HPDE6-E6E7 (cell line): ENCODE data around the gene CACNA1B.
"Not testable (repeated sequence)": the region's sequence is repeated elsewhere in the genome, so short reads cannot be mapped to it uniquely, and the experiment has no call there.

ENCODE experiments used
- DNase-seq: peaks from one replicate; pipeline ENCODE4 v3.0.0; 2011; ENCODE audit warnings: missing footprints; ENCODE audit errors: extremely low spot score

Gene CACNA1B

DNA sequence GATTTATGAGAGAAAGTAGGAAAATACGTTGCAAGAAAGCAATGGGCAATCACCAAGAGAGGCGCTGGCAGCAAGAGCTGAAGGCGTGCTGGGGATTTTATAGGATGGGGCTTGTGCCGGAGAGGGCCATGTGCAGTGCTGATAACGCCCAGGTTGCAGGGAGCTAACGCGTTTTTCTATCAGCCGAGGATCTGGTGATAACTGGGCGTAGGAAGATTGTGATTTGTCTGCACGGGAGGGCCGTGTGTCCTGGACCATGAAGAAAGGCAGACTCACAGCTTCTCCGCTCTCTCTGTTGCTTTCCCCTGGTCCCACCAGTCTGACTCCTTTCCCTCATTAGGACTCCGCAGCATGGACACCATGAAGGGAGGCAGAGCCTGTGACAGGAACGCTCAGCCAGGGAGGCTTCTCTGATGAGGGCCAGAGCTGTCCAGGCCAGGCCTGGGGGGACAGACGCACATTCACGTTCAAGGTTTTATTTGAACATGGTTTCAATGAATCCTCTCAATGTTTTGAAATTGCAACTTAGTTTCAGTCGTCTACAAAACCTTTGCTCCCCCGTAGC, 11.9 kb upstream of the CACNA1B start:
- no peak for DNase-seq

DNA sequence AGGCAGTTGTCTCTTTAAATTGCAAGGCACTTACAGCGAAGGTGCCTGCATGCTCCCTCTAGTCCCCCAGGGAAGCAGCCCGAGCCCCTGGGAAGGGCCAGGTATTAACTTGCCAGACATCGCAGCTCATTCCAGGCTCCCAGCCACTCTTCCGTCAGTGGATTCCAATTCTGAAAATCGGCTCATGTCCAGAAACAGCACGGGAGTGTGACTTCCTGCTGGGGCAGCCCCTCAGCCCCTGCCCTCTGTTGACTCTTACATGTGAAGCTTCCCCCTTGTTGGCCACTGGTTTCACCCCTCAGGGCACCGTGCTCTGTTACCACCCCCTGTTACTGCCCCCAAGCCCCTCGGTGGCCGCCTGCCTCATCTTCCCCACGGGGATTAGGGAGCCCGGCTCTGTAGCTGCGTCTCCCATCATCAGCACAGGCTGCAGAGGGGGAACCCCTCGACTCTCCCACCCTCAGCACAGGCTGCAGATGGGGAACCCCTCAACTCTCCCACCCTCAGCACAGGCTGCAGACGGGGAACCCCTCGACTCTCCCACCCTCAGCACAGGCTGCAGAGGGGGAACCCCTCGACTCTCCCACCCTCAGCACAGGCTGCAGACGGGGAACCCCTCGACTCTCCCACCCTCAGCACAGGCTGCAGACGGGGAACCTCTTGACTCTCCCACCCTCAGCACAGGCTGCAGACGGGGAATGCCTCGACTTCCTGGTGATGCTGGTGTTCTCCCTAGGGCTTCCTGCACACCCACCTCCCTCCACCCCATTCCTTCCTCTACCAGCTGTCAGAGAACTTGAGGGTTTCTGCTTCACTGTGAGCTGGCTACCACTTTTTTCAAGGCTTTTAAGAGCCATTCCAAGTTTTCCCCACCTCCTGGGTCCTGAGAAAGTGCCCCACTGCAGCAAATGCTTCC, 11.1 kb upstream of the CACNA1B start:
- DNase-seq: no peak

DNA sequence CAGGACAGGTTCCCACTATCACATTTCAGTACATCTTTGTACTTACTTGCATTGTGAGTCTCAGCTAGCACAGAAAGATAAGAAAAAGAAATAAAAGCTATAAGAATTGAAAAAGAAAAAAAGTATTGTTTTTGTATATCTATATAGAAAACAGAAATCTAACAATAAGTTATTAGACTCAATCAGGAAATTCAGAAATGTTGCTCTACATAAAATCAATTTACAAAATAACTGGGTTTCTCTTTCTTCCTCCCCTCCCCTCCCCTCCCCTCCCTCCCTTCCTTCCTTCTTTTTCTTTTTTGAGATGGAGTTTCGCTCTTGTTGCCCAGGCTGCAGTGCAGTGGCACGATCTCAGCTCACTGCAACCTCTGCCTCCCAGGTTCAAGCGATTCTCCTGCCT, 7.2 kb upstream of the CACNA1B start:
- no peak for DNase-seq

GRCh38 chr9:137872296-137872695, 5.3 kb upstream of the CACNA1B start:
- no peak for DNase-seq

DNA sequence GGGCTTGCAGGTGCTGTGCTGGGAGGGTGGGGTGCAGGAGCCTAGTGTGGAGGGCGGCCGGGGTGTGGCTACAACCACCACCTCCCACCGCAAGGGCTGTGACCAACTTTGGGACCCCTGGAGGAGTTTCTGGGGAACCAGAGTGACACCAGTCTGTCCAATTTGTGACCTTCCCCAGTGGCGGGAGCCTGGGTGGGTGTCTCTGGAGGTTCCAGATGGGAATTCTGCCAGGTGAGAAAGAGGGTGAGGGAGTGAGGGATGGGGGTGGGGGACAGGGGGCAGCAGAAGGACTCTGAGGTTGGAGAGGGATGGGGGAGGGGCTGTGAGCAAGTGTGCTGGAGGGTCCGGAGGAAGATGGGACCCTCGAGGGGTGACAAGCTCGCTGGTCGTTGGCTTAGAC, 4.2 kb upstream of the CACNA1B start:
- no peak for DNase-seq

- DNase-seq: no peak
Measured at GRCh38 chr9:137873858-137874362, 3.7 kb upstream of the CACNA1B start.

GRCh38 chr9:137875354-137875753, 2.2 kb upstream of the CACNA1B start:
- DNase-seq: no peak

DNA sequence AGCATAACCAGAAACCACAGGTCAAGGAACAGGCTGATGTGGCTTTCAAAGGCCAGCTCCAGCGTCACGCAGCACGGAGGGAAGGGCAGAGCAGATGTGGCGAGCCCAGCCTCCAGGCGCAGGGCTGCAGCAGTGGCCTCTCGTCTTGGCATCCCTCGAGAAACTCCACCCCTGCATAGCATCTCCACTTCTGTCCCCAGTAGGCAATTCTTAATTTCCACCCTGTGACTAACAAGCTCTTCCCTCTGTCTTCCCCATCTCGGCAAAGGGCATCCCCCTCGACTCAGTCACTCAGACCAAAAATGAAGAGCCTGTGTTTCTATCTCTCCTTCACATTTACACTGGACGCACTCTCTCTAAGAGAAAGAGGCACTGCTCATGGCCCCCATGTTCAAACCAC, 1.7 kb upstream of the CACNA1B start:
- DNase-seq: no peak

GRCh38 chr9:137876269-137876668, 1.3 kb upstream of the CACNA1B start:
- DNase-seq: no peak

DNA sequence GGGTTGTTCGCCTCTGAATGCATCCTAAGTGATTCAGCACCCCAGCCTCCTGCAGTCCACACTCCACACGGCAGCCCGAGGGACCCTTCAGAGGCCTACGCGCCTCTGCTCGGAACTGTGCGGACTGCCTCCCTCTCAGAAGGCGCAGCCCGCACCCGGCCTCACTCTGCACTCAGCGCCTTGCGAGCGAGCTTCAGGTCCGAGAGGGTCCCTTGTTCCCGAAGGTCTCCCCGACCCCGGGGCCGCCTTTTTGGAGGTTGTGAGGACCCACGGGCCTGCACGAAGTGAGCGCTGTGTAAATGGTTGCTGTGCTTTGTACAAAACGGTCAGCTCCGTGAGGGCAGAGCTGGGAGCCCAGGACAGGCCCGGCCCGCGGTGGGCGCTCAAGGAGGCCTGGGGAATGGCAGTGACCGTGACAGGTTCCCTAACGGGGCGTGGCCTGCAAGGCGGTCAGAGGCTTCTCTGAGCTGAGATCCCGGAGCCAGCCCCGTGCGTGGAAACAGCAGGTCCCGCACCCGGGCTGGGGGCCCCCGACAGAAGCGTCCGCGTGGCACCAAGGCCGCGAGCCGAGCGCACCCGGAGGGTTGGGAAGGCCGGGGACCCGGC, 698 bp upstream of the CACNA1B start:
- DNase-seq: no peak

DNA sequence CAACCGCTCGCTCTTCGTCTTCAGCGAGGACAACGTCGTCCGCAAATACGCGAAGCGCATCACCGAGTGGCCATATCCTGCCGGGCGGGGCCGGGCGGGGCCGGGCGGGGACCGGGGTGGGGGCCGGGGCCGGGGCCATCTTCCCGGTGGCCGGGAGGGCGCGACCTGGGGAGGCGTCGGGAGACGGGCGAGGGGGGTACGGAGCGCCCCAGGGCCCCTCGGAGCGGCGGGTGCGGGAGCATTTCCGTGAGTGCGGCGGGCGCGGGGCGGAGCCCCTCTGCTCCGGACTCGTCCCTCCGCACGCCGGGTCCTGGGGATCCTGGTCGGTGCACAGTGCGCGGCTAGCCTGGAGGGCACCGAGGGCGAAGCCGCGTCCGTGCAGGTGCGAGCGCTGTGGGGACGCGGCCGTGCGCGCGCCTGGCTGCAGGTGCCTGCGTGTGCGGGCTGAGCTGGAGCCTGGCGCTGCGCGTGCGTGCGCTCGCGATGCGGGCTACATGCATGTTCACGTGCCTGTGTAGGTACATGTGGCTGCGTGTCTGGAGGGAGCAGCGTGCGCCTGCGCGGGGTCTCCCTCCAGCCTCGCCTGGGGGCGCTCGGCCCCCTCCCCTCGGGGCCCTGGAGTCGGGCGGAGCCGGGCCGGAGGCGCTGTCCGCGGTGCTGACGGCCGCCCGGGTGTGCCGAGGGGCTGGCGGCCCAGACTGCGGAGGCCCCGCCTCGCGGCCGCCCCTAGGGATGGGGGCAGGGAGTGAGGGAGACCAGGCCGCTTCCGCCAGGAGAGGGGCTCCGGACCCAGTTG, 762 bp downstream of the CACNA1B start:
- DNase-seq: no peak

- DNase-seq: no peak
Measured at GRCh38 chr9:137879052-137879451, 1.5 kb downstream of the CACNA1B start.

- DNase-seq: no peak
Measured at GRCh38 chr9:137879566-137880150, 2.1 kb downstream of the CACNA1B start.

DNA sequence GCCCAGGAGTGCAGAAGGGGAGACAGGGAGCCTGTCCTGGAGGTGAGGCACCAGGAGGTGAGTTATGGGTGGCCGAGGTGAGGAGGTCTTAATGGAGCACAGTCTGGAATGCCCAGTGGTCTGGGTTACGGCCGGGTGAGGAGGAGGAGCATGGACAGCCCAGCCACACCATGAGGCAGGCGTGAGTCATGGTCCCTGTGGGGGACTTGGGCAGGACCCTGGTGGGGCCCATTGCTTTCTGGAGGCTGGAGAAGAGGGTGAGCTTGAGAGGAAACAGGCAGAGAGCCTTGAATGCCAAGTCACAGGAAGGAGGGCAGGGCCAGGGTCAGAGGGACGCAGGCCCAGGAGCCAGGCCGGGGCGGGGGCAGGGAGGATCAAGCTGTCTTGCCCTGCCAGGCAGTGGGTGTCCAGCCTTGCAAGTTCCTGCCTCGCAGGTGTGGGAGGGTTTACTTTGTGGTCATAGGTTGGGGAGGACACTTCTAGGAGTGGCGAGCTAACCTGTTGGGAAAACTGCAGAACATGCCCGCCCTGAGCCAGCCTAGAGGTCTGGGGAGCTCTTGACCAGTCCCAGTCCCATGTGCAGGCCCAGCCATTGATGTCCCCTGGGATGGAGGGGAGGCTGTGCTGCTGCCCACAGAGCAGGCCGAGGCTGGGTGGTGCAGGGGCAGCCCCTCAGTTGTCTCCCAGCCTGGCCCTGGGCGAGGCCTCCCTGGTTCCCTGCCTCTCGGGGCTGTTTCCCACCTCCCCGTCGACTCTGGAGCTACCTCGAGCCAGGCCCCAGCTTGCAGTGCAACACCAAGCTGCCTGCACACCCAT, 2.8 kb downstream of the CACNA1B start:
- DNase-seq: no peak

GRCh38 chr9:137880976-137881530, 3.5 kb downstream of the CACNA1B start:
- DNase-seq: no peak

DNA sequence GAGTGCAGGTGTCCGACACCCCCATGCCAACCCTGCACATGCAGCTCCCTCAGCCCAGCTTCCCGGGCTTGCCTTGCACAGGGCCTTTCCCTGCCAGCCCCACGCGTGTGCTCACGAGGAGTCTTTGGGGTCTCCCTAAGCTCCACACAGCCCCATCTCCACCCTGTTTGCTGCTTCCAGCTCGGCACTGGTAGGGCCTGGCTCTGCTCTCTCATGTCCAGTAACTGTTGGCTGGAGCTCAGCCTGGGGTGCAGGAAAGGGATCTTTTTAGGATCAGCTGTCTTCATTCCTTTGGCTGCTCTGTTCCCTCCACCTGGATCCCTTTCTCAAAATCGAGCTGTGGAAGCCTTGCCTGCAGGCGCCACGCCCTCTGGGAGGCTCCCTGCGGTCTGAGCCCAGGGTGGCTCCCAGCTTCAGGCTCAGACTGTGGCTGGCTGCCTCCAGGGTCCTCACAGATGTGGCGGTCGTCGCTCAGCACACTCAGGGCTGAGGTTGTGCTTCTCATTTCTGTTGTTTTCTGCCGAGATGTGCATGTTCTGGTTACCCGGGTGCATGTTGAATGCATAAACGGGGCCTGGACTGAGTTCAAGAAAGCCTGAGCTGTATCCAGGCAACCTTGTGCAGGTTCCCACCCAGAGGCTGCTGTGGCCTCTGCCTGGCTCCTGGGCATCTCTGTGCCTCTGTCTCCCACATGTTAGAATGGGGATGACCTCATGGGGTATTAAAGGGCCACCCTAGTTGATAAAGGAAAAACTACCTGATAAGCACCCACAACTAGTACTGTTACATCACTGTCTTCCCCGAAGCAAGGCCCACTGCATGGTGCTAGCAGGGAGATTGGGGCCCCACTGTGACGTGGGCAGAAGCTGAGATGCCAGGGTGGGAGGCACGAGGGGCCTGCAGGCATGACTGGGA, 4.3 kb downstream of the CACNA1B start:
- DNase-seq: no peak

GRCh38 chr9:137882506-137882821, 4.9 kb downstream of the CACNA1B start:
- DNase-seq: no peak

GRCh38 chr9:137883977-137884376, 6.4 kb downstream of the CACNA1B start:
- not testable (repeated sequence) for DNase-seq

DNA sequence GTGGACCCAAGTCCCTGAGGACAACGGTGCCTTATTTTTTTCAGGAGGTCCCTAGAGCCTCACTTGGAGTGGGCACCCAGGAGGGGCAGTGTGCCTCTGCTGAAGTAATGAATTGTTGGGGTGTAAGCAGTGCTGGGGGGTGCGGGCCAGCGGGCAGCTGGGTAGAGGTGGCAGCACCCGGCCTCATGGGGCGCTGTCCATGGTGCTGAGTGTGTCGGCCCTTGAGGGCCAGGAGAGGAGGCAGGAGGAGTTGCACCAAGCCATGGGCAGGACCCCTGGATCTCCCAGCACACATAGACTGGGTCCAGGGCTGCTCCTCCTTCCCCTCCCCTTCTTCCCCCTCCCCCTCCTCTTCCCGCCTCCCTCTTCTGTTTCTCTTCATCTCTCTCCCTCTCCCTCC, 7.0 kb downstream of the CACNA1B start:
- DNase-seq: not testable (repeated sequence)
